ENCODE data around the gene HAPSTR1.
"Not testable (repeated sequence)": the region's sequence is repeated elsewhere in the genome, so short reads cannot be mapped to it uniquely, and the experiment has no call there.

HAPSTR1 gene

DNA sequence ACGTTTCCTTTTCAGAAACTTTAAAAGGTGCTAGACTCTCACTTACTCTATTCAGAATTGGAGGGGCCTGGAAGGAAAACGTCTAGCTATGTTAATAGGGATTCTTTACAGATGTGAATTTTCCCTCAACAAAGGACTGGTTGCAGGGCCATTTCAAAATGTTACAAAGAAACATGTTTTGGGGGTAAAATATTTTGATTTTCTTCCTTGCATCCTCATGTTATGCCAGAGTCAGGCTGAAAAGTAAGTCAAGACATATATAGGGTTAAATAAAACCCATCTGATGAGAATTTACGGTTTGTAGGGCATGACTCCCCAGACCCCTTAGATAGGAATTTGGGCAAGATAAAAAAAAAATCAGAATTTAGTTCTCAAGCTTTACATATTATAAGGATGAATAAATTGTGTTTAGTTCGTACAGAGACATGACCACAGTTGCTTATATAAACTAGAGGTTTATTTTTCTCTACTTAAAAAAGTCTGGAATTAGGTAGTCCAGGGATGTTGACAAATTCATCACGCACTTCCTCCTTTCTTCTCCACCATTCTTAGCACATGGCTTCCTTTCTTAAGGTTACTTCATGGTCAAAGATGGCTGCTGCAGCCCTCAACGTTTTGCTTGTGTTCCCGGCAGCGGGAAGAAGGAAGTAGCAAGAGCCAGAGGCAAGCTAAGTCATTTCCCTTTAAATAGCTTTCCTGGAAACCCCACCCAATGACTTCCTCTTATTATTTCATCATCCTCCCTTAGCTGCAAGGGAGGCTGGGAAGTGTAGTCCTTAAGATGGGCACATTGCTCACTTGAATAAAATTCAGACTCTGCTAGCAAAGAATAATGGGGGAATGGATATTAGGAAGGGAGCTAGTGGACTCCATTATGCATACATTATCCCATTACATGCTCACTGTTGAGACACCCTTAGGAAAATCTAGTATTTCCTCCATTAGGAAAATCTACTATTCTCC is 12.7 kb upstream of the HAPSTR1 start:
- TF ChIP-seq POLR2AphosphoS5 (IDR thresholded peaks at IDR 0.05; ENCODE audit: low read depth) (peak; percentile 48; the same call in 1 of the 2 replicates), SPI1 (IDR thresholded peaks at IDR 0.05; ENCODE audit: borderline replicate concordance, low read depth) (peak; percentile 92), GABPA (IDR thresholded peaks at IDR 0.05; ENCODE audit: low read depth) (peak; percentile 71)
- peak overlapping the region; percentile 50 for H3K27ac ChIP-seq (replicated peaks)
- not testable (repeated sequence) for H3K4me3 ChIP-seq (replicated peaks; ENCODE audit: insufficient read depth, low read length); H3K27me3 ChIP-seq (ENCODE audit: insufficient read depth, poor library complexity, severe bottlenecking)
- DNase-seq (ENCODE audit: low read depth in 1 of 2, low spot score in 1 of 2): peak; percentile 90 to 92

- TF ChIP-seq POLR2AphosphoS5 (IDR thresholded peaks at IDR 0.05; ENCODE audit: low read depth) (no peak), GABPA (IDR thresholded peaks at IDR 0.05; ENCODE audit: low read depth) (no peak), SPI1 (IDR thresholded peaks at IDR 0.05; ENCODE audit: borderline replicate concordance, low read depth) (no peak)
- TF ChIP-seq, protein P1, sequence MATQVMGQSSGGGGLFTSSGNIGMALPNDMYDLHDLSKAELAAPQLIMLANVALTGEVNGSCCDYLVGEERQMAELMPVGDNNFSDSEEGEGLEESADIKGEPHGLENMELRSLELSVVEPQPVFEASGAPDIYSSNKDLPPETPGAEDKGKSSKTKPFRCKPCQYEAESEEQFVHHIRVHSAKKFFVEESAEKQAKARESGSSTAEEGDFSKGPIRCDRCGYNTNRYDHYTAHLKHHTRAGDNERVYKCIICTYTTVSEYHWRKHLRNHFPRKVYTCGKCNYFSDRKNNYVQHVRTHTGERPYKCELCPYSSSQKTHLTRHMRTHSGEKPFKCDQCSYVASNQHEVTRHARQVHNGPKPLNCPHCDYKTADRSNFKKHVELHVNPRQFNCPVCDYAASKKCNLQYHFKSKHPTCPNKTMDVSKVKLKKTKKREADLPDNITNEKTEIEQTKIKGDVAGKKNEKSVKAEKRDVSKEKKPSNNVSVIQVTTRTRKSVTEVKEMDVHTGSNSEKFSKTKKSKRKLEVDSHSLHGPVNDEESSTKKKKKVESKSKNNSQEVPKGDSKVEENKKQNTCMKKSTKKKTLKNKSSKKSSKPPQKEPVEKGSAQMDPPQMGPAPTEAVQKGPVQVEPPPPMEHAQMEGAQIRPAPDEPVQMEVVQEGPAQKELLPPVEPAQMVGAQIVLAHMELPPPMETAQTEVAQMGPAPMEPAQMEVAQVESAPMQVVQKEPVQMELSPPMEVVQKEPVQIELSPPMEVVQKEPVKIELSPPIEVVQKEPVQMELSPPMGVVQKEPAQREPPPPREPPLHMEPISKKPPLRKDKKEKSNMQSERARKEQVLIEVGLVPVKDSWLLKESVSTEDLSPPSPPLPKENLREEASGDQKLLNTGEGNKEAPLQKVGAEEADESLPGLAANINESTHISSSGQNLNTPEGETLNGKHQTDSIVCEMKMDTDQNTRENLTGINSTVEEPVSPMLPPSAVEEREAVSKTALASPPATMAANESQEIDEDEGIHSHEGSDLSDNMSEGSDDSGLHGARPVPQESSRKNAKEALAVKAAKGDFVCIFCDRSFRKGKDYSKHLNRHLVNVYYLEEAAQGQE (IDR thresholded peaks at IDR 0.05; ENCODE audit: insufficient replicate concordance, low read depth): no peak
- TF ChIP-seq, protein P2, sequence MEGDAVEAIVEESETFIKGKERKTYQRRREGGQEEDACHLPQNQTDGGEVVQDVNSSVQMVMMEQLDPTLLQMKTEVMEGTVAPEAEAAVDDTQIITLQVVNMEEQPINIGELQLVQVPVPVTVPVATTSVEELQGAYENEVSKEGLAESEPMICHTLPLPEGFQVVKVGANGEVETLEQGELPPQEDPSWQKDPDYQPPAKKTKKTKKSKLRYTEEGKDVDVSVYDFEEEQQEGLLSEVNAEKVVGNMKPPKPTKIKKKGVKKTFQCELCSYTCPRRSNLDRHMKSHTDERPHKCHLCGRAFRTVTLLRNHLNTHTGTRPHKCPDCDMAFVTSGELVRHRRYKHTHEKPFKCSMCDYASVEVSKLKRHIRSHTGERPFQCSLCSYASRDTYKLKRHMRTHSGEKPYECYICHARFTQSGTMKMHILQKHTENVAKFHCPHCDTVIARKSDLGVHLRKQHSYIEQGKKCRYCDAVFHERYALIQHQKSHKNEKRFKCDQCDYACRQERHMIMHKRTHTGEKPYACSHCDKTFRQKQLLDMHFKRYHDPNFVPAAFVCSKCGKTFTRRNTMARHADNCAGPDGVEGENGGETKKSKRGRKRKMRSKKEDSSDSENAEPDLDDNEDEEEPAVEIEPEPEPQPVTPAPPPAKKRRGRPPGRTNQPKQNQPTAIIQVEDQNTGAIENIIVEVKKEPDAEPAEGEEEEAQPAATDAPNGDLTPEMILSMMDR (IDR thresholded peaks at IDR 0.05; ENCODE audit: insufficient read depth, low read length): no peak
- DNase-seq (ENCODE audit: low read depth in 1 of 2, low spot score in 1 of 2): no peak
- no peaks in the 10 kb centered on the region for H3K27me3 ChIP-seq (ENCODE audit: insufficient read depth, poor library complexity, severe bottlenecking)
- peak overlapping the region; percentile 22 for H3K27ac ChIP-seq (replicated peaks)
- H3K4me3 ChIP-seq (replicated peaks; ENCODE audit: insufficient read depth, low read length): no peak overlapping the region
Measured at GRCh38 chr16:9079430-9079812, 12.0 kb upstream of the HAPSTR1 start.

GRCh38 chr16:9081158-9081557 is 10.3 kb upstream of the HAPSTR1 start:
- DNase-seq (ENCODE audit: low read depth in 1 of 2, low spot score in 1 of 2): peak; percentile 9 to 13
- TF ChIP-seq POLR2AphosphoS5 (IDR thresholded peaks at IDR 0.05; ENCODE audit: low read depth) (no peak), SPI1 (IDR thresholded peaks at IDR 0.05; ENCODE audit: borderline replicate concordance, low read depth) (peak; percentile 49; the same call in 1 of the 2 replicates)
- Histone ChIP-seq H3K4me3 (replicated peaks; ENCODE audit: insufficient read depth, low read length) (no peak overlapping the region), H3K27me3 (ENCODE audit: insufficient read depth, poor library complexity, severe bottlenecking) (no peaks in the 10 kb centered on the region), H3K27ac (replicated peaks) (no peak overlapping the region)

DNA sequence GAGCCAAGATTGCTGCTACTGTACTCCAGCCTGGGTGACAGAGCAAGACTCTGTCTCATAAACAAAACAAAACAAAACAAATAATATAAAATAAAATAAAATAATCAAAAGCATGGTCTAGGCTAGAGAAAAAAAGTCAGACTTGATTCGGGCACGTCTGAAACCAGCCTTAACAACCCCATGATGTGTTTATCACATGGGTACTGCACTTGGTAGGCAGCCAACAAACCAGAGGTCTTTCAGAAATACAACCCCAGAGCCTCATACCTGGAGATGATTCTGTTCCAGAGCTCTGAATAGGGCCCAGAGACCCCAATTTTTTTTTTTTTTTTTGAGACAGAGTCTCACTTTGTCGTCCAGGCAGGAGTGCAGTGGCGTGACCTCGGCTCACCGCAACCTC is 9.6 kb upstream of the HAPSTR1 start:
- no peak for DNase-seq (ENCODE audit: low read depth in 1 of 2, low spot score in 1 of 2)
- H3K27me3 ChIP-seq (ENCODE audit: insufficient read depth, poor library complexity, severe bottlenecking): no peaks in the 10 kb centered on the region
- no peak overlapping the region for H3K4me3 ChIP-seq (replicated peaks; ENCODE audit: insufficient read depth, low read length)
- no peak for TF ChIP-seq GABPA (IDR thresholded peaks at IDR 0.05; ENCODE audit: low read depth)
- TF ChIP-seq POLR2AphosphoS5 (IDR thresholded peaks at IDR 0.05; ENCODE audit: low read depth): no peak
- TF ChIP-seq, protein P2 (IDR thresholded peaks at IDR 0.05; ENCODE audit: insufficient read depth, low read length): no peak
- no peak for TF ChIP-seq SPI1 (IDR thresholded peaks at IDR 0.05; ENCODE audit: borderline replicate concordance, low read depth)
- TF ChIP-seq, protein P1 (IDR thresholded peaks at IDR 0.05; ENCODE audit: insufficient replicate concordance, low read depth): no peak
- H3K27ac ChIP-seq (replicated peaks): no peak overlapping the region

Measured in HL-60 (cell line).